Upper lobe of left lung (tissue), 4 donors: ENCODE results near the gene TMEM119.

Source experiments
- CTCF ChIP-seq, 6 experiments: fragments of 450-650 bp in 4 of 6; fragments of 200-600 bp in 2 of 6; sonication (generic) in 2 of 6; IDR thresholded peaks; one replicate each; pipeline ENCODE4 v1.5.1; 2016 to 2019; ENCODE audit warnings: antibody characterized with exemption in 6 of 6
- EP300 ChIP-seq, 4 donors: sonication (generic); formaldehyde crosslinking; IDR thresholded peaks; one replicate each; pipeline ENCODE4 v1.5.1; 2017; ENCODE audit warnings: antibody characterized with exemption in 4 of 4, control low read depth in 2 of 4

GRCh38 chr12:108602209-108602705 is 4.4 kb upstream of the TMEM119 start:
- TF ChIP-seq CTCF (IDR thresholded peaks at IDR 0.05): no peak
- TF ChIP-seq EP300 (IDR thresholded peaks at IDR 0.05): no peak
